ENCODE results near the gene DOLK. TPM values are rescaled to one million over a fixed set of nuclear protein-coding genes. Genes with fewer than 3 reads are reported as not detected.
"Not testable (repeated sequence)": the region's sequence is repeated elsewhere in the genome, so short reads cannot be mapped to it uniquely, and the experiment has no call there.

Gene DOLK
- total and polyA plus RNA-seq, 2 donors (not counting 1 experiment from before 2014, with no cell fraction given), result 3.0 to 12.2 TPM

- DNase-seq (no peak), ATAC-seq (ENCODE audit: low read depth) (no peak)
- H3K27ac Mint-ChIP-seq, result no peak overlapping the region
- no peak overlapping the region for H3K4me3 ChIP-seq (ENCODE audit: control extremely low read depth in 1 of 5, extremely low read depth in 1 of 5, insufficient read depth in 1 of 5, low read depth in 2 of 5, low read length in 4 of 5)
- H3K27me3 ChIP-seq (replicated peaks in 1 of 4; ENCODE audit: control extremely low read depth in 1 of 4, control insufficient read depth in 3 of 4, insufficient read depth in 4 of 4, low read length in 3 of 4), result no peaks in the 10 kb centered on the region
- POLR2A ChIA-PET, result no interaction called here
- peaks cover 9% of the 10 kb centered on the region for H3K79me2 ChIP-seq (ENCODE audit: control insufficient read depth, insufficient read depth, low read length)
- peaks cover 7% of the 10 kb centered on the region for H4K20me1 ChIP-seq (ENCODE audit: control insufficient read depth, insufficient read depth, low read length, poor library complexity, severe bottlenecking)
- WGBS (ENCODE audit: insufficient coverage), result 100% methylated on average over 5 of the region's 5 CpGs
- no peaks in the 10 kb centered on the region for H3K4me1 Mint-ChIP-seq
- H3K27me3 Mint-ChIP-seq, result no peaks in the 10 kb centered on the region
- H2AFZ ChIP-seq (ENCODE audit: insufficient read depth, low read depth, low read length, poor library complexity, severe bottlenecking), result no peak overlapping the region
- no peak for TF ChIP-seq EZH2 (IDR thresholded peaks at IDR 0.05; ENCODE audit: borderline replicate concordance, insufficient read depth, low read depth, low read length, poor library complexity, severe bottlenecking)
- TF ChIP-seq, protein P1, sequence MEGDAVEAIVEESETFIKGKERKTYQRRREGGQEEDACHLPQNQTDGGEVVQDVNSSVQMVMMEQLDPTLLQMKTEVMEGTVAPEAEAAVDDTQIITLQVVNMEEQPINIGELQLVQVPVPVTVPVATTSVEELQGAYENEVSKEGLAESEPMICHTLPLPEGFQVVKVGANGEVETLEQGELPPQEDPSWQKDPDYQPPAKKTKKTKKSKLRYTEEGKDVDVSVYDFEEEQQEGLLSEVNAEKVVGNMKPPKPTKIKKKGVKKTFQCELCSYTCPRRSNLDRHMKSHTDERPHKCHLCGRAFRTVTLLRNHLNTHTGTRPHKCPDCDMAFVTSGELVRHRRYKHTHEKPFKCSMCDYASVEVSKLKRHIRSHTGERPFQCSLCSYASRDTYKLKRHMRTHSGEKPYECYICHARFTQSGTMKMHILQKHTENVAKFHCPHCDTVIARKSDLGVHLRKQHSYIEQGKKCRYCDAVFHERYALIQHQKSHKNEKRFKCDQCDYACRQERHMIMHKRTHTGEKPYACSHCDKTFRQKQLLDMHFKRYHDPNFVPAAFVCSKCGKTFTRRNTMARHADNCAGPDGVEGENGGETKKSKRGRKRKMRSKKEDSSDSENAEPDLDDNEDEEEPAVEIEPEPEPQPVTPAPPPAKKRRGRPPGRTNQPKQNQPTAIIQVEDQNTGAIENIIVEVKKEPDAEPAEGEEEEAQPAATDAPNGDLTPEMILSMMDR (IDR thresholded peaks at IDR 0.05), result no peak
- no peaks in the 10 kb centered on the region for H3K9me3 ChIP-seq (ENCODE audit: control extremely low read depth in 1 of 3, control insufficient read depth in 2 of 3, insufficient read depth in 1 of 3, low read length in 2 of 3)
- intact Hi-C loops (cut with micrococcal nuclease), result no loop called here
- no peak overlapping the region for H3K9ac ChIP-seq (ENCODE audit: low read length)
- H3K4me3 Mint-ChIP-seq, result no peak overlapping the region
- CTCF ChIA-PET, result no interaction called here
- H3K27ac ChIP-seq (ENCODE audit: low read length in 2 of 2), result no peak overlapping the region
- peaks cover 0 to 69% of the 10 kb centered on the region in 2 experiments for H3K36me3 ChIP-seq (replicated peaks in 1 of 2; ENCODE audit: control extremely low read depth in 1 of 2, control insufficient read depth in 1 of 2, extremely low read depth in 1 of 2, insufficient read depth in 2 of 2, low read length in 1 of 2)
- H3K4me1 ChIP-seq (ENCODE audit: control insufficient read depth in 2 of 2, insufficient read depth in 2 of 2, low read length in 2 of 2), result no peaks in the 10 kb centered on the region
- no peak overlapping the region for H3K4me2 ChIP-seq (replicated peaks; ENCODE audit: low read depth, low read length, poor library complexity, severe bottlenecking)
- no peaks in the 10 kb centered on the region for H3K9me3 Mint-ChIP-seq (ENCODE audit: insufficient read depth)
These were observed 22.1 kb upstream of the DOLK start for GRCh38 chr9:128969491-128969890.

GRCh38 chr9:128961403-128961802, 14.0 kb upstream of the DOLK start:
- H3K79me2 ChIP-seq (ENCODE audit: control insufficient read depth, insufficient read depth, low read length); H3K9ac ChIP-seq (ENCODE audit: low read length); H3K4me1 ChIP-seq (ENCODE audit: control insufficient read depth in 2 of 2, insufficient read depth in 2 of 2, low read length in 2 of 2); H2AFZ ChIP-seq (ENCODE audit: insufficient read depth, low read depth, low read length, poor library complexity, severe bottlenecking); ATAC-seq (ENCODE audit: low read depth); H3K4me1 Mint-ChIP-seq; H3K4me3 Mint-ChIP-seq; H3K9me3 Mint-ChIP-seq (ENCODE audit: insufficient read depth); H3K27me3 Mint-ChIP-seq; H3K9me3 ChIP-seq (ENCODE audit: control extremely low read depth in 1 of 3, control insufficient read depth in 2 of 3, insufficient read depth in 1 of 3, low read length in 2 of 3); H4K20me1 ChIP-seq (ENCODE audit: control insufficient read depth, insufficient read depth, low read length, poor library complexity, severe bottlenecking); H3K27ac Mint-ChIP-seq; H3K4me3 ChIP-seq (ENCODE audit: control extremely low read depth in 1 of 5, extremely low read depth in 1 of 5, insufficient read depth in 1 of 5, low read depth in 2 of 5, low read length in 4 of 5); CTCF ChIA-PET; DNase-seq; H3K27me3 ChIP-seq (replicated peaks in 1 of 4; ENCODE audit: control extremely low read depth in 1 of 4, control insufficient read depth in 3 of 4, insufficient read depth in 4 of 4, low read length in 3 of 4); H3K4me2 ChIP-seq (replicated peaks; ENCODE audit: low read depth, low read length, poor library complexity, severe bottlenecking); H3K27ac ChIP-seq (ENCODE audit: low read length in 2 of 2); intact Hi-C loops (cut with micrococcal nuclease): not testable (repeated sequence)
- POLR2A ChIA-PET, result interaction anchor here (0.6 kb wide), 1 partner anchor 295 kb away, joined by 3 read pairs; no protein-coding TSS in a partner anchor
- H3K36me3 ChIP-seq (replicated peaks in 1 of 2; ENCODE audit: control extremely low read depth in 1 of 2, control insufficient read depth in 1 of 2, extremely low read depth in 1 of 2, insufficient read depth in 2 of 2, low read length in 1 of 2), result peaks cover 10 to 44% of the 10 kb centered on the region in 2 experiments
- no CpG with 5 or more reads among the region's 9 CpGs for WGBS (ENCODE audit: insufficient coverage)
